HUES6 (cell line): ENCODE measurements around the gene WDR20.
A peak's percentile ranks its signal among the peaks of the same experiment; 100 is the strongest.
"Not testable (repeated sequence)": the region's sequence is repeated elsewhere in the genome, so short reads cannot be mapped to it uniquely, and the experiment has no call there.

Experiments used
- H3K27ac ChIP-seq: 2 replicates; pipeline ENCODE4 v1.7.0; 2013; ENCODE audit warnings: low read depth, mild to moderate bottlenecking, low read length, inconsistent platforms
- H3K27me3 ChIP-seq: 2 replicates; pipeline ENCODE4 v1.6.1; 2013; ENCODE audit warnings: low read length; ENCODE audit not compliant: control insufficient read depth, insufficient read depth
- H3K36me3 ChIP-seq: 2 replicates; pipeline ENCODE4 v1.6.1; 2013; ENCODE audit warnings: low read length; ENCODE audit not compliant: control insufficient read depth, insufficient read depth
- H3K4me1 ChIP-seq: 2 replicates; pipeline ENCODE4 v1.6.1; 2013; ENCODE audit warnings: low read length; ENCODE audit not compliant: control insufficient read depth, insufficient read depth
- H3K4me3 ChIP-seq: 2 replicates; pipeline ENCODE4 v1.5.1; 2013; ENCODE audit warnings: low read depth, low read length
- H3K9ac ChIP-seq: one replicate; pipeline ENCODE4 v1.6.1; 2013; ENCODE audit warnings: mild to moderate bottlenecking, low read length
- H3K9me3 ChIP-seq: 2 replicates; pipeline ENCODE4 v1.6.1; 2013; ENCODE audit warnings: low read depth, low read length; ENCODE audit not compliant: control insufficient read depth, insufficient read depth

The WDR20 gene

DNA sequence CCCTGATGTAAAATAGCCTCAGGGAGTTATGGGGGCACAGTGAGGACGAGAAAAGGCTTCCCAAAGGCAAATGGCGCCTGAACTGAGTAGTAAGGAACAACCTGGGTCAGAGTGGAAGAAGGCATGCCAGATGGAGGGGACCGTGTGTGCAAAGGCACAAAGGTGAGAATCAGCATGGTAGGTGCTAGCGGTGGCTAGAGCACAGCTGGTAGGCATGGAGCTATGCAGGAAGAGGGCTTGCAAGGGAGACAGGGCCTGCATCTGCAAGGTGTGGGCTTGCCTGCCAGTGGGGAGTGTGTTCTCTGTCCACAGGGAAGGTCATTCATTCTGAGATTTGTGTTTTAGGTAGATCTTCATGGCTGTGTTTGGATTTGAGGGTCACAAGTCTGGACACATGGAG, 34.3 kb upstream of the WDR20 start:
- Histone ChIP-seq H3K4me3 (no peak overlapping the region), H3K27ac (no peak overlapping the region)

DNA sequence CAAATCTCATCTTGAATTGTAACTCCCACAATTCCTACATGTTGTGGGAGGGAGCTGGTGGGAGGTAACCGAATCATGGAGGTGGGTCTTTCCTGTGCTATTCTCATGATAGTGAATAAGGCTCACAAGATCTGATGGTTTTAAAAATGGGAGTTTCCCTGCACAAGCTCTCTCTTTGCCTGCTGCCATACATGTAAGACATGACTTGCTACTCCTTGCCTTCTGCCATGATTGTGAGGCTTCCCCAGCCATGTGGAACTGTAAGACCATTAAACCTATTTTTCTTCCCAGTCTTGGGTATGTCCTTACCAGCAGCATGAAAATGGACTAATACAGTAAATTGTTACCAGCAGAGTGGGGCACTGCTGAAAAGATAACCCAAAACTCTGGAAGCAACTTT, 30.4 kb upstream of the WDR20 start:
- not testable (repeated sequence) for H3K36me3 ChIP-seq, H3K27ac ChIP-seq, H3K4me3 ChIP-seq, H3K27me3 ChIP-seq, H3K9ac ChIP-seq, H3K4me1 ChIP-seq
- peaks cover 34% of the 10 kb centered on the region for H3K9me3 ChIP-seq

More for the DNA sequence above, 34.3 kb upstream of the WDR20 start:
- Histone ChIP-seq H3K36me3 (no peaks in the 10 kb centered on the region), H3K9ac (no peak overlapping the region), H3K27me3 (no peaks in the 10 kb centered on the region), H3K4me1 (peaks cover 6% of the 10 kb centered on the region; the same call in 1 of the 2 replicates), H3K9me3 (peaks cover 18% of the 10 kb centered on the region)

DNA sequence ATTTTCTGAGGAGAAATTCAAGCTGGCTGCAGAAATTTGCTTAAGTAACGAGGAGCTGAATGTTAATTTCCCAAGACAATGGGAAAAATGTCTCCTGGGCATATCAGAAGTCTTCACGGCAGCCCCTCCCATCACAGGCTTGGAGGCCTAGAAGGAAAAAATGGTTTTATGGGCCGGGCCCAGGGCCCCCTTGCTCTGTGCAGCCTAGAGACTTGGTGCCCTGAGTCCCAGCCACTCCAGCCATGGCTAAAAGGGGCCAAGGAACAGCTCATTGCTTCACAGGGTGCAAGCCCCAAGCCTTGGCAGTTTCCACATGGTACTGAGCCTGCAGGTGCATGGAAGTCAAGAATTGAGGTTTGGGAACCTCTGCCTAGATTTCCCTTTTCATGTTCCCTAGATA, 28.6 kb upstream of the WDR20 start:
- Histone ChIP-seq H3K4me3 (no peak overlapping the region), H3K36me3 (no peaks in the 10 kb centered on the region), H3K4me1 (0 out of 2 replicates have a peak, but pooled peaks cover 1% of the 10 kb centered on the region), H3K27ac (no peak overlapping the region), H3K9me3 (peaks cover 34% of the 10 kb centered on the region), H3K27me3 (no peaks in the 10 kb centered on the region), H3K9ac (no peak overlapping the region)

DNA sequence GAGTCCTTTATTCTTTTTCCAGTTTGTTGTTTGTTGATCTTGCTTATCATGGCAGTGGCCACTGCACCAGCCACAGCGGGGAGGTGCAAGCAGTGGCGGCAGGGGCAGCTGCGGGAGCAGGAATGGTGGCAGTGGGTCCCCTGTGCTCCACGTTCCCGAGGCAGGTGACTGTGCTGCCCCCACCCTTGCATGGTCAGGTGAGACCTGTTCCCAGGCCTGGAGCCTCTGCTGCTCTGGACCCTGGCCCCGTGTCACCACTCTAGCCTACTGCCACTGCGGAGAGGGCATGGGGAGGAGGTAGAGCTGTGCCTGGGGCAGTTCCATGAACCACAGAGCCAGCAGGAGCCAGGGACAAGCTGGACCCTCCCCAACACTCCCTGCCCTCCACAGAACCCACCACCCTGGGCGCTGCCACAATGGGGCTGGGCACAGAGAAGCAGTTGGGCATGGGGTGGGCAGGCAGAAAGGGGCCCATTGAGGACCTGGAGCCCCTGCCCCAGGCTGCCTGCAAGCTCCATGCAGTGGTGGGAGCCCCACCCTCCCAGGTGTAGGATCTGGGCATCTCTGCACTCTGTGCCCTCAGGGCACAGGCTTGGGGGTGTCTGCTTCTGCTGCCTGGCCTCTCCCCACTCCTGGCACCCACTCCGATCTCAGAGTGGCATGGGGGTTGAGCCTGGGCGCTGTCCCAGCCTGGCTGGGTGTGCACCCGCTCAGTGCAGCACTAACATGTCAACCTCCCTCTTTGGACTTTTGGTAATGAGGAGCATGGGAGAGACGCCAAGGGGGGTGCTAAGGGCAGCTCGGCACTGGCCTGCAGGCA, 23.1 kb upstream of the WDR20 start:
- no peak overlapping the region for H3K27ac ChIP-seq
- H3K9ac ChIP-seq = no peak overlapping the region
- H3K4me3 ChIP-seq = no peak overlapping the region
- H3K9me3 ChIP-seq = peaks cover 12% of the 10 kb centered on the region
- H3K36me3 ChIP-seq = peaks cover 4% of the 10 kb centered on the region; the same call in 1 of the 2 replicates
- H3K27me3 ChIP-seq = no peaks in the 10 kb centered on the region
- 0 out of 2 replicates have a peak, but pooled peaks cover 2% of the 10 kb centered on the region for H3K4me1 ChIP-seq

DNA sequence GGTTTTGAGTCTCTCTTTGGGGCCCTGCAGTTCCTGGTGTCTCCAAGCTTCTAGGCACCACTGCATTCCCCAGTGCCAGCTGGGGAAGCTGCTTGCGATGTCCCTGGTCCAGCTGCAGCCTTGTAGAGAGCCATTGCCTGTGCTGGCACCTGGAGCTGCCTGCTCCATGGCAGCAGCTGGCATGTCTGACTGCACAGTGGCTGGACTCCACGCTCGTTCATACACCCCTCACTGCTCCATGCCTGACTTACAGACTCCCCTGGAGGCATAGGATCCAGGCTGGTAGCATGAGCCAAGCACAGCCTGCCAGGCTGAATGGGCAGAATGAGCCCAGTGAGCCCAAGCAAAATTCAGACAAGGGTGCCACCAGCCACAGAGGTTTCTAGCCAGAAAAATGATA, 21.8 kb upstream of the WDR20 start:
- Histone ChIP-seq H3K9me3 (peaks cover 6% of the 10 kb centered on the region; the same call in 1 of the 2 replicates), H3K4me1 (0 out of 2 replicates have a peak, but pooled peaks cover 2% of the 10 kb centered on the region), H3K36me3 (peaks cover 4% of the 10 kb centered on the region; the same call in 1 of the 2 replicates), H3K4me3 (no peak overlapping the region), H3K27ac (no peak overlapping the region), H3K27me3 (no peaks in the 10 kb centered on the region), H3K9ac (no peak overlapping the region)

DNA sequence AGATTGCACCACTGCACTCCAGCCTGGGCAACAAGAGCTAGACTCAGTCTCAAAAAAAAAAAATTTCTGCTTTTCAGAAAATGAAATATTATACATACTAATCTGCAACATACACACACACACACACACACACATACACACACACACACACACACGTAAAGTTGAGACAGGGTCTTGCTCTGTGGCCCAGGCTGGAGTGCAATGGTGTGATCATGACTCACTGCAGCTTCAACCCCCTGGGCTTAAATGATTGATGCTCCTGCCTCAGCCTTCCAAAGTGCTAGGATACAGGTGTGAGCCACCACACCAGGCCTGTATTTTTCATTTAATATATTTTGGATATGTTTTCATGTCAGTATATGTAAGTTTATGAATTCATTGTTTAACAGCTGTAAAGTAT, 18.8 kb upstream of the WDR20 start:
- H3K4me1 ChIP-seq = peaks cover 11% of the 10 kb centered on the region
- peaks cover 6% of the 10 kb centered on the region; the same call in 1 of the 2 replicates for H3K9me3 ChIP-seq

DNA sequence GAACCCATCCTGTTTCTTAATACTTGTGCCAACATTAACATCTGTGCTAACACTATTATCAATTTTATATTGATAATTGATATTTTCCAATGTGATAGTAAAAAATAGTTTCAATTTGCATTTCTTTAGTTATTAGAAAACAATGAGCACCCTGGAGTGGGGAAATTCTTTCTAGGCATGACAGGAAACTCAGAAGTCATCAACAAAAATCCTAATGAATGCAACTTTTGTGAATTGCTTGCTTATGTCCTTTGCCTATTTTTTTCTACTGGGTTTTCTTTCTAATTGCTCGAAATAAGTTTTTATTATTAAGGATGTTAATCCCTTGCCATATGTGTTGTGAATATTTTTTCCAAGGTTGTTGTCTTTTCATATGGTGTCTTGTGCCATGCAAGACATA, 18.1 kb upstream of the WDR20 start:
- H3K4me3 ChIP-seq = no peak overlapping the region
- H3K36me3 ChIP-seq = peaks cover 4% of the 10 kb centered on the region; the same call in 1 of the 2 replicates
- H3K9me3 ChIP-seq = peaks cover 6% of the 10 kb centered on the region; the same call in 1 of the 2 replicates
- H3K4me1 ChIP-seq = peaks cover 18% of the 10 kb centered on the region
- no peaks in the 10 kb centered on the region for H3K27me3 ChIP-seq
- no peak overlapping the region for H3K9ac ChIP-seq
- no peak overlapping the region for H3K27ac ChIP-seq

More for the DNA sequence above, 18.8 kb upstream of the WDR20 start:
- no peak overlapping the region for H3K4me3 ChIP-seq
- peaks cover 4% of the 10 kb centered on the region; the same call in 1 of the 2 replicates for H3K36me3 ChIP-seq
- H3K9ac ChIP-seq = no peak overlapping the region
- no peaks in the 10 kb centered on the region for H3K27me3 ChIP-seq
- no peak overlapping the region for H3K27ac ChIP-seq

DNA sequence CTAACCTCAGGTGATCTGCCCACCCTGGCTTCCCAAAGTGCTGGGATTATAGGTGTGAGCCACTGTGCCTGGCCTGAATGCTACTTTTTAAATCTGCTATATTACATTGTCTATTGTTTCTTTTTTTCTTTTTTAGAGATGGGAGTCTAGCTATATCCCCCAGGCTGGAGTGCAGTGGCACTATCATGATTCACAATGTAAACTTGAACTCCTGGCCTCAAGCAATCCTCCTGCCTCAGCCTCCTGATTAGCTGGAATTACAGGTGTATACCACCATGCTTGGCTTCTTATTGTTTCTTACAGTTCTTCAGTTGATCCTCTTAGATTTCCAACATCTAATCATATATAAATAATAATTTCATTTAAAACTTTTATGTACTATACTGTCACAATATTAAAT, 15.3 kb upstream of the WDR20 start:
- Histone ChIP-seq H3K27ac (no peak overlapping the region), H3K9me3 (no peaks in the 10 kb centered on the region), H3K4me1 (peaks cover 26% of the 10 kb centered on the region), H3K36me3 (no peaks in the 10 kb centered on the region), H3K4me3 (no peak overlapping the region), H3K9ac (no peak overlapping the region), H3K27me3 (no peaks in the 10 kb centered on the region)

DNA sequence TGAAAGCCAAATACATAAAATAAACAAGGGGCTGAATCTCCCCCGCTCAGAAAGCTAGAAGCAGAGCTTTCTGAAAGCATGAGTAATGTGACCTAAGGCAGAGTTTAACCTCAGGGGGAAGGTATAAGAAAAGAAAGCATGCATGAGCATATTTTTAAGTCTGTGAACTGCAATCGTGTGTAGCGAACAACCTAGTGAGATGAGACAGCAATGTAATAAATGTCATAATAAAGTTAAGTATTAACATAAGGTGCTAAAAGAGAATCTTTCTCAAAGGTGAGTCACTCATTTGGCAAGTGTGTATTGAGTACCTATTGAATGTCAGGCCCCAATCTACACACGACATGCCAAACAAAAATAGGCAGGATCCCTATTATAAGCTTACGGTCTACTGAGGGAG, 14.2 kb upstream of the WDR20 start:
- peak overlapping the region; percentile 42; the same call in 1 of the 2 replicates for H3K27ac ChIP-seq

DNA sequence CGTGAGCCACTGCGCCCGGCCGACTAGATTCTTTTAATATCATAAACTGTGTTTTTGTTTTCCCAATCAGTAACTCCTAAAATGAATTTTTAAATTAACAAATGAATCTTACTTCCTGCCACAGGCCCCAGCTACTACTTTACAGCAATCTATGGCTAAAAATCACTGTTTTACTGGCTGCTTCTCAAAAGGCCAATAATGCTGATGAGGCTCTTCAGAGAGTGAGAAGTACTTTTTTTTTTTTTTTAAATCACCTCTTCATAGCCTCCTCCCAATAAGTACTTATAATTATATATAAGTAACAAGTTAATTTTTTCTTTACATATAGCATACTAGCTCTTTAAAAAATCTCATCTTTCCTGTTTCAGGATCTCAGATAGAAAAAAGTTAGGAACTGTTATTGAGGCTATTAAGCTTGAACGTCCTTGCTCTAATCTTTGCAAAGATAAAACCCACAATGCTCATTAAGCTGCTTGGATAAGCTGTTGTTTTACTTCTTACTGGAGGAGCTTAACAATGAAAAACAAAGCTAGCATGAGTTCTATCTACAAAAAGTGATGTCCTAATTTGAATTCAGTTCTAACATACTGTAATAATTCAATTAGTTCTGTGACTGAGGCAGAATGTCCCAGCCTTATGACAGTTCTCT, 12.8 kb upstream of the WDR20 start:
- Histone ChIP-seq H3K27ac (0 out of 2 replicates have a peak overlapping the region, but pooled peaks have one; percentile 50), H3K9ac (no peak overlapping the region), H3K36me3 (no peaks in the 10 kb centered on the region), H3K4me3 (no peak overlapping the region; the same call in 1 of the 2 replicates), H3K9me3 (no peaks in the 10 kb centered on the region), H3K27me3 (no peaks in the 10 kb centered on the region), H3K4me1 (peaks cover 24% of the 10 kb centered on the region)

More for the DNA sequence above, 14.2 kb upstream of the WDR20 start:
- H3K4me3 ChIP-seq = 0 out of 2 replicates have a peak overlapping the region, but pooled peaks have one; percentile 5
- H3K36me3 ChIP-seq = no peaks in the 10 kb centered on the region
- H3K9me3 ChIP-seq = no peaks in the 10 kb centered on the region
- peaks cover 26% of the 10 kb centered on the region for H3K4me1 ChIP-seq
- H3K27me3 ChIP-seq = no peaks in the 10 kb centered on the region
- peak overlapping the region; percentile 40 for H3K9ac ChIP-seq

DNA sequence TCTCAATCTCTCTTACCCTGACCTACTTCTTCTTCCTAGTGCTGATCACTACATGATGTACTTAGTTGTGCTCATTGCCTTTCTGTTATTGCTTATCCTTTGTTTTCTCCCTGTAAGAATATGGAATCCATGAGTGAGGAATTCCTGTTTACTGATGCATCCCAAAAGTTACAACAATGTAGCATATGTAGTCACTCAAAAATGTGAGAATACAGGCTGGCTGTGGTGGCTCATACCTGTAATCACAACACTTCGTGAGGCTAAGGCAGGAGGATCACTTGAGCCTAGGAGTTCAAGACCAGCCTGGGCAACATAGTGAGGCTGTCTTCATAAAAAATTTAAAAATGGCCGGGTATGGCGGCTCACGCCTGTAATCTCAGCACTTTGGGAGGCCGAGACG, 8.0 kb upstream of the WDR20 start:
- Histone ChIP-seq H3K36me3 (peaks cover 8% of the 10 kb centered on the region; the same call in 1 of the 2 replicates), H3K27ac (no peak overlapping the region), H3K27me3 (no peaks in the 10 kb centered on the region), H3K9me3 (no peaks in the 10 kb centered on the region), H3K4me3 (no peak overlapping the region), H3K9ac (no peak overlapping the region), H3K4me1 (peaks cover 6% of the 10 kb centered on the region)
